ENCODE data around the gene ATP2B2.

Gene ATP2B2

GRCh38 chr3:10528046-10528445 is 22.7 kb upstream of the ATP2B2 start:
- no peak for DNase-seq

GRCh38 chr3:10527295-10528001 is 22.1 kb upstream of the ATP2B2 start:
- no peak for DNase-seq

GRCh38 chr3:10526366-10526765 is 21.0 kb upstream of the ATP2B2 start:
- no peak for DNase-seq

GRCh38 chr3:10524799-10525301 is 19.5 kb upstream of the ATP2B2 start:
- no peak for DNase-seq

- no peak for DNase-seq
These were observed 18.9 kb upstream of the ATP2B2 start for GRCh38 chr3:10524270-10524669.

- DNase-seq, result no peak
These were observed 18.2 kb upstream of the ATP2B2 start for GRCh38 chr3:10523561-10523960.

- no peak for DNase-seq
These were observed 17.4 kb upstream of the ATP2B2 start for GRCh38 chr3:10522646-10523303.

- DNase-seq, result no peak
These were observed 16.5 kb upstream of the ATP2B2 start for GRCh38 chr3:10521772-10522441.

- no peak for DNase-seq
These were observed 14.7 kb upstream of the ATP2B2 start for GRCh38 chr3:10520072-10520471.

- DNase-seq, result no peak
These were observed 13.8 kb upstream of the ATP2B2 start for GRCh38 chr3:10519236-10519635.

GRCh38 chr3:10518506-10519150 is 13.2 kb upstream of the ATP2B2 start:
- no peak for DNase-seq

GRCh38 chr3:10517627-10518026 is 12.2 kb upstream of the ATP2B2 start:
- DNase-seq, result no peak

- DNase-seq, result no peak
These were observed 11.4 kb upstream of the ATP2B2 start for GRCh38 chr3:10516544-10517452.

- no peak for DNase-seq
These were observed 10.6 kb upstream of the ATP2B2 start for GRCh38 chr3:10515884-10516495.

- no peak for DNase-seq
These were observed 10.0 kb upstream of the ATP2B2 start for GRCh38 chr3:10515396-10515795.

GRCh38 chr3:10514407-10515069 is 9.2 kb upstream of the ATP2B2 start:
- DNase-seq, result no peak

- no peak for DNase-seq
These were observed 7.9 kb upstream of the ATP2B2 start for GRCh38 chr3:10513306-10513705.

- no peak for DNase-seq
These were observed 7.3 kb upstream of the ATP2B2 start for GRCh38 chr3:10512687-10513086.

- DNase-seq, result no peak
These were observed 6.6 kb upstream of the ATP2B2 start for GRCh38 chr3:10511809-10512494.

GRCh38 chr3:10510743-10511432 is 5.5 kb upstream of the ATP2B2 start:
- DNase-seq, result no peak
